ENCODE data around the gene SSX1.
A peak's percentile ranks its signal among the peaks of the same experiment; 100 is the strongest.
"Not testable (repeated sequence)": the region's sequence is repeated elsewhere in the genome, so short reads cannot be mapped to it uniquely, and the experiment has no call there.

SSX1 gene

GRCh38 chrX:48255062-48255796 lies at the start of gene SSX1:
Gene SSX1, plus strand, starts transcription at chrX:48255392. Its CDS starts 1,850 bp downstream, at chrX:48257242.
- not testable (repeated sequence) for DNase-seq (ENCODE audit: low read depth)

GRCh38 chrX:48214341-48214740 lies 40.9 kb upstream of the SSX1 start:
- DNase-seq (ENCODE audit: low read depth) = not testable (repeated sequence)

GRCh38 chrX:48224196-48224595 lies 31.0 kb upstream of the SSX1 start:
- not testable (repeated sequence) for DNase-seq (ENCODE audit: low read depth)

- not testable (repeated sequence) for DNase-seq (ENCODE audit: low read depth)
Observed at GRCh38 chrX:48252945-48253344, 2.2 kb upstream of the SSX1 start.

- DNase-seq (ENCODE audit: low read depth) = not testable (repeated sequence)
Observed at GRCh38 chrX:48274365-48274764, 19.2 kb downstream of the SSX1 start.

GRCh38 chrX:48278958-48279357 lies 23.8 kb downstream of the SSX1 start:
- peak; percentile 1 for DNase-seq (ENCODE audit: low read depth)

GRCh38 chrX:48280729-48281128 lies 25.5 kb downstream of the SSX1 start:
- not testable (repeated sequence) for DNase-seq (ENCODE audit: low read depth)

GRCh38 chrX:48306175-48306574 lies 51.0 kb downstream of the SSX1 start:
- DNase-seq (ENCODE audit: low read depth) = no peak

- not testable (repeated sequence) for DNase-seq (ENCODE audit: low read depth)
Observed at GRCh38 chrX:48313996-48314395, 58.8 kb downstream of the SSX1 start.
